A549 (cell line): ENCODE data around the gene TXNDC8.

ENCODE experiments used
- CEBPB ChIP-seq, 2 experiments: fragments of >200 bp in 1 of 2; sonication (Bioruptor Twin) in 1 of 2; formaldehyde crosslinking in 1 of 2; IDR thresholded peaks; 2 replicates each; pipeline ENCODE4 v1.6.1; 2012 to 2016
- EHMT2 ChIP-seq: fragments of 200-600 bp; sonication (generic); IDR thresholded peaks from 2 replicates; pipeline ENCODE4 v1.6.1; 2016; ENCODE audit warnings: antibody characterized with exemption, low read depth, mild to moderate bottlenecking, moderate library complexity
- EP300 ChIP-seq, 2 experiments: fragments of >200 bp; sonication (Bioruptor Twin); formaldehyde crosslinking; IDR thresholded peaks; 2 replicates in 1 of 2; 3 replicates in 1 of 2; pipeline ENCODE4 v1.6.1; 2016 to 2017
- ESRRA ChIP-seq: fragments of 150-350 bp; IDR thresholded peaks from 2 replicates; pipeline ENCODE4 v1.6.1; 2014; ENCODE audit warnings: mild to moderate bottlenecking, low read length, borderline replicate concordance
- KDM1A ChIP-seq: fragments of 200-600 bp; sonication (generic); IDR thresholded peaks from 2 replicates; pipeline ENCODE4 v1.6.1; 2016; ENCODE audit warnings: low read depth, mild to moderate bottlenecking
- RAD21 ChIP-seq, 2 experiments: fragments of >200 bp in 1 of 2; sonication (Bioruptor Twin) in 1 of 2; formaldehyde crosslinking in 1 of 2; IDR thresholded peaks in 1 of 2; conservative IDR thresholded peaks in 1 of 2; 2 replicates in 1 of 2; 3 replicates in 1 of 2; pipeline ENCODE4 v1.6.1; 2012 to 2018; ENCODE audit warnings: inconsistent platforms in 1 of 2
- TF ChIP-seq, protein P1 (sequence below): IDR thresholded peaks from 2 replicates; pipeline ENCODE4 v1.6.1; 2012; ENCODE audit warnings: low read depth, borderline replicate concordance
- TF ChIP-seq, protein P2 (sequence below): fragments of >200 bp; sonication (Bioruptor Twin); formaldehyde crosslinking; IDR thresholded peaks from 3 replicates; pipeline ENCODE4 v1.5.1; 2016

DNA sequence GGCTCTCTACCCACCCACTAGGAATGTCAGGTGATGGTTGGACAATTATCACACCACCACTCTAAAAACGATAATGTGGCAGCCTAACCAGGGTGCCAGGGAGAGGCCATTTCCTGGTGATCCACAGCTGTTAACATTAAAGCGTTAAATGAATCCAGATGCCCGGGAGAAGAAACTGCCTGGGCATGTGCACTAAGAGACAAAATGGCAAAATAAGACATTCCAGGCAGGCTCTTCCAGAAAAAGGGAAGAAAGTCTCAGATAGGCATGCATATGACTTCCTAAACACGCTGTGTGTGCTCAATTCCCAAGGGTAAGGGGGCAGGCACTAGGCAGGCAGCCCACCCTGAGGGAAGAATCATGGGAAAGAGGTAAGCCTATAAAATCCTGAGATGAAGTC lies 76.8 kb downstream of the TXNDC8 start:
- TF ChIP-seq CEBPB (IDR thresholded peaks at IDR 0.05) (no peak), EP300 (IDR thresholded peaks at IDR 0.05) (no peak), KDM1A (no peak), EHMT2 (no peak), ESRRA (no peak), RAD21 (conservative IDR thresholded peaks at IDR 0.05 in 1 of 2, IDR thresholded peaks at IDR 0.05 in 1 of 2) (no peak)
- TF ChIP-seq, protein P1, sequence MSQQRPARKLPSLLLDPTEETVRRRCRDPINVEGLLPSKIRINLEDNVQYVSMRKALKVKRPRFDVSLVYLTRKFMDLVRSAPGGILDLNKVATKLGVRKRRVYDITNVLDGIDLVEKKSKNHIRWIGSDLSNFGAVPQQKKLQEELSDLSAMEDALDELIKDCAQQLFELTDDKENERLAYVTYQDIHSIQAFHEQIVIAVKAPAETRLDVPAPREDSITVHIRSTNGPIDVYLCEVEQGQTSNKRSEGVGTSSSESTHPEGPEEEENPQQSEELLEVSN, result no peak
- TF ChIP-seq, protein P2, sequence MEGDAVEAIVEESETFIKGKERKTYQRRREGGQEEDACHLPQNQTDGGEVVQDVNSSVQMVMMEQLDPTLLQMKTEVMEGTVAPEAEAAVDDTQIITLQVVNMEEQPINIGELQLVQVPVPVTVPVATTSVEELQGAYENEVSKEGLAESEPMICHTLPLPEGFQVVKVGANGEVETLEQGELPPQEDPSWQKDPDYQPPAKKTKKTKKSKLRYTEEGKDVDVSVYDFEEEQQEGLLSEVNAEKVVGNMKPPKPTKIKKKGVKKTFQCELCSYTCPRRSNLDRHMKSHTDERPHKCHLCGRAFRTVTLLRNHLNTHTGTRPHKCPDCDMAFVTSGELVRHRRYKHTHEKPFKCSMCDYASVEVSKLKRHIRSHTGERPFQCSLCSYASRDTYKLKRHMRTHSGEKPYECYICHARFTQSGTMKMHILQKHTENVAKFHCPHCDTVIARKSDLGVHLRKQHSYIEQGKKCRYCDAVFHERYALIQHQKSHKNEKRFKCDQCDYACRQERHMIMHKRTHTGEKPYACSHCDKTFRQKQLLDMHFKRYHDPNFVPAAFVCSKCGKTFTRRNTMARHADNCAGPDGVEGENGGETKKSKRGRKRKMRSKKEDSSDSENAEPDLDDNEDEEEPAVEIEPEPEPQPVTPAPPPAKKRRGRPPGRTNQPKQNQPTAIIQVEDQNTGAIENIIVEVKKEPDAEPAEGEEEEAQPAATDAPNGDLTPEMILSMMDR, result no peak
